Naive thymus-derived CD8-positive, alpha-beta T cell (primary cell): ENCODE measurements around the gene PXK. TPM values are rescaled to one million over a fixed set of nuclear protein-coding genes. Genes with fewer than 3 reads are reported as not detected.
A peak's percentile ranks its signal among the peaks of the same experiment; 100 is the strongest.
"Not testable (repeated sequence)": the region's sequence is repeated elsewhere in the genome, so short reads cannot be mapped to it uniquely, and the experiment has no call there.

Source experiments
- ATAC-seq, 2 donors: fragments of 150-1000 bp; cut with Tn5 transposase in 1 of 2; sonication (Bioruptor Pico), chemical (Tn5 transposase) in 1 of 2; 1 replicate in 1 of 2; 2 replicates in 1 of 2; pipeline ENCODE4 v1.10.0; 2021; ENCODE audit warnings: mild to moderate bottlenecking in 2 of 2, moderate library complexity in 2 of 2
- POLR2A ChIA-PET: fragments of 350-600 bp; sonication (Branson Sonifier 250); formaldehyde crosslinking; loops from one replicate; lab custom pipeline; 2021; ENCODE audit warnings: antibody characterized with exemption; lab: Charles Lee
- DNase-seq, 10 donors: peaks; one replicate each; pipeline versions ENCODE4 v3.0.0 to v3.0.0-alpha.2; 2020 to 2022
- H3K27ac Mint-ChIP-seq, 10 donors: one replicate each; pipeline ENCODE4 v1.8.0; 2020 to 2022; ENCODE audit warnings: mild to moderate bottlenecking in 10 of 10, mixed read lengths in 10 of 10, moderate library complexity in 4 of 10, inconsistent platforms in 1 of 10
- H3K27me3 Mint-ChIP-seq, 5 donors: one replicate each; pipeline ENCODE4 v1.8.0; 2021 to 2022; ENCODE audit warnings: mixed read lengths in 5 of 5
- H3K36me3 Mint-ChIP-seq, 3 donors: one replicate each; pipeline ENCODE4 v1.8.0; 2020 to 2022; ENCODE audit warnings: mixed read lengths in 3 of 3, mild to moderate bottlenecking in 2 of 3, inconsistent platforms in 1 of 3
- H3K4me1 Mint-ChIP-seq, 4 donors: one replicate each; pipeline ENCODE4 v1.8.0; 2021 to 2022; ENCODE audit warnings: mixed read lengths in 4 of 4
- H3K4me3 Mint-ChIP-seq, 10 donors: one replicate each; pipeline ENCODE4 v1.8.0; 2020 to 2022; ENCODE audit warnings: mild to moderate bottlenecking in 10 of 10, mixed read lengths in 10 of 10, moderate library complexity in 6 of 10, inconsistent platforms in 1 of 10
- H3K9me3 Mint-ChIP-seq, 9 donors: one replicate each; pipeline ENCODE4 v1.8.0; 2020 to 2022; ENCODE audit warnings: mixed read lengths in 9 of 9, mild to moderate bottlenecking in 3 of 9, inconsistent platforms in 1 of 9, moderate library complexity in 1 of 9
- polyA plus RNA-seq, 3 donors: library from polyadenylated mRNA; unstranded; fragments of 300-500 nt; fragmentation: Illumina TruSeq; gene quantifications; one replicate each; pipeline ENCODE4 v1.2.3, GENCODE V29; 2021
- total RNA-seq, 8 experiments: library from RNA in 2 of 8; stranded (reverse) in 2 of 8; gene quantifications; one replicate each; pipeline ENCODE4 v1.2.3 and lab custom pipeline; 2021 to 2026

Gene PXK
- total and polyA plus RNA-seq, 5 experiments from 2014 or later, result 16.3 to 26.6 (median 21.9) TPM

DNA sequence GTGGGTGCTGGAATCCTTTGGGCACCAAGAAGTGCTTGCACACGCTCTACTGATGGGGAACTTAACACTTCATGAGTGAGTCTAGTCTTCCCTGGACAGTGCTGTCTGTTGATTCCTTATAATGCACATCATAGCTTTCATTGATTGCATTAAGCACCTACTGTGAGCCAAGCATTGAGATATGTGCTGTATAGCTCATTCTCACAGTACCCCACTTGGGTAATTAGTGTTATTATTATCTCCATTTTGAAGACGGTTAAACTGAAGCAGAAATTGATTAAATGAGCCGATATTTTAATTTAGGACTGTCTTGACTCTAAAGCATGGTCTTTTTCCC lies 101.4 kb downstream of the PXK start:
- H3K4me1 Mint-ChIP-seq, result peaks cover 19 to 33% (median 30%) of the 10 kb centered on the region in 4 donors
- DNase-seq (no peak), ATAC-seq (no peak)
- H3K27me3 Mint-ChIP-seq, result no peaks in the 10 kb centered on the region
- peaks cover 0 to 27% (median 8%) of the 10 kb centered on the region in 3 donors for H3K36me3 Mint-ChIP-seq
- no peaks in the 10 kb centered on the region for H3K9me3 Mint-ChIP-seq
- H3K4me3 Mint-ChIP-seq, result peak overlapping the region; percentile 87 to 95 (median 92)
- peak overlapping the region; percentile 66 to 98 (median 94) for H3K27ac Mint-ChIP-seq
- POLR2A ChIA-PET, result interaction anchor here (0.6 to 3.1 kb wide), 5 partner anchors 10 to 1675 kb away, joined by 3 to 16 read pairs (median 9); partner anchors contain the start of genes HTD2, KCTD6 and RPP14

DNA sequence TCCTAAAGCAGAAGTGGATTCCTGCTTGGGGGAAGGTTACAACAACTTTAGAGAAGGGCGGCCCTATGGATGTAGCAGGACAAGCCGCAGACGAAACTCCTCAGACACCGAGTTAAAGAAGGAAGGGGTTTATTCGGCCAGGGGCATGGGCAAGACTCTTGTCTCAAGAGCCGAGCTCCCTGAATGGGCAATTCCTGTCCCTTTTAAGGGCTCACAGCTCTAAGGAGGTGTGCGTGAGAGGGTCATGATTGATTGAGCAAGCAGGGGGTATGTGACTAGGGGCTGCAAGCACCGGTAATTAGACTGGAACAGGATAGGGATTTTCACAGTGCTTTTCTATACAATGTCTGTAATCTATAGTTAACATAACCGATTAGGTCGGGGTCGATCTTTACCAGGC lies 101.8 kb downstream of the PXK start:
- Mint-ChIP-seq H3K4me3 (peak overlapping the region; percentile 7 to 95 (median 92)), H3K27me3 (no peaks in the 10 kb centered on the region), H3K9me3 (no peaks in the 10 kb centered on the region), H3K4me1 (peaks cover 19 to 33% (median 30%) of the 10 kb centered on the region in 4 donors), H3K36me3 (peaks cover 0 to 23% (median 8%) of the 10 kb centered on the region in 3 donors), H3K27ac (peak overlapping the region in 5 of 10 donors; percentile 53 to 97 (median 74))
- no peak for DNase-seq
- POLR2A ChIA-PET, result interaction anchor here (1.2 to 3.1 kb wide), 4 partner anchors 10 to 128 kb away, joined by 5 to 16 read pairs (median 10); partner anchors contain the start of genes HTD2, KCTD6 and RPP14
- ATAC-seq, result no peak

DNA sequence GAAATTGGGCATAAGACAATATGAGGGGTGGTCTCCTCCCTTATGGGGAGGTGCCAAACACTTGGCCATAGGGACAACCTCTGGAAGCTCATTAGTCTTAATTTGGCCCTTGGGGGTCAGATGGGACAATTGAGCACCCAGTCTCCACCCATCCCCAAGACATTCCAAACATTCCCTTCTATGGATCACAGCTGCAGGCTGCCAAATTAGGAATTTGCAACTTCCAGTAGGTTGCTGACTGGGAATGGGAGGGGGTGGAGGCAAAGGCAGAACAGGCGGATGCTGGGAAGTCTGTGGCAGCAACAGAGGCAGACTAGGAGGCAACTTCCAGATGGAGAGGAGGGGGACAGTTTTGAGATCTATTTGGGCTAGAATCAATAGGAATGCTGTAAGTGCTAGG lies 102.3 kb downstream of the PXK start:
- Mint-ChIP-seq H3K4me1 (peaks cover 19 to 33% (median 30%) of the 10 kb centered on the region in 4 donors), H3K27me3 (no peaks in the 10 kb centered on the region), H3K27ac (peak overlapping the region in 4 of 10 donors; percentile 53 to 74 (median 67)), H3K4me3 (peak overlapping the region in 5 of 10 donors; percentile 36 to 95 (median 92)), H3K36me3 (peaks cover 0 to 18% (median 8%) of the 10 kb centered on the region in 3 donors), H3K9me3 (no peaks in the 10 kb centered on the region)
- POLR2A ChIA-PET, result interaction anchor here (1.2 to 3.1 kb wide), 2 partner anchors 11 to 129 kb away, joined by 5 to 10 read pairs; partner anchors contain the start of genes HTD2 and RPP14
- no peak for ATAC-seq
- DNase-seq, result no peak

DNA sequence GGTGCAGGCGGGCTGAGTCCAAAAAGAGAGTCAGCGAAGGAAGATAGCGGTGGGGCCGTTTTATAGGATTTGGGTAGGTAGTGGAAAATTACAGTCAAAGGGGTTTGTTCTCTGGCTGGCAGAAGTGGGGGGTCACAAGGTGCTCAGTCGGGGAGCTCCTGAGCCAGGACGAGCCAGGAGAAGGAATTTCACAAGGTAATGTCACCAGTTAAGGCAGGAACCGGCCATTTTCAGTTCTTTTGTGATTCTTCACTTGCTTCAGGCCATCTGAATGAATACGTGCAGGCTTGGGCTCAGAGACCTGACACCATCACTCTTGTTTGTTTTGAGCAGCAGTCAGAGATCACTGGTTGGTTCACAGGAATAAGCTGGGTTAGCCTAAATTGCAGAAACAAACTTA lies 104.6 kb downstream of the PXK start:
- H3K36me3 Mint-ChIP-seq, H3K9me3 Mint-ChIP-seq, DNase-seq, H3K27me3 Mint-ChIP-seq, H3K4me3 Mint-ChIP-seq, ATAC-seq: not testable (repeated sequence)
- POLR2A ChIA-PET, result interaction anchor here (0.7 kb wide), 1 partner anchor 87 kb away, joined by 3 read pairs; no protein-coding TSS in a partner anchor
- peaks cover 16 to 24% (median 21%) of the 10 kb centered on the region in 4 donors for H3K4me1 Mint-ChIP-seq
- H3K27ac Mint-ChIP-seq, result peak overlapping the region in 1 of 10 donors; percentile 60

DNA sequence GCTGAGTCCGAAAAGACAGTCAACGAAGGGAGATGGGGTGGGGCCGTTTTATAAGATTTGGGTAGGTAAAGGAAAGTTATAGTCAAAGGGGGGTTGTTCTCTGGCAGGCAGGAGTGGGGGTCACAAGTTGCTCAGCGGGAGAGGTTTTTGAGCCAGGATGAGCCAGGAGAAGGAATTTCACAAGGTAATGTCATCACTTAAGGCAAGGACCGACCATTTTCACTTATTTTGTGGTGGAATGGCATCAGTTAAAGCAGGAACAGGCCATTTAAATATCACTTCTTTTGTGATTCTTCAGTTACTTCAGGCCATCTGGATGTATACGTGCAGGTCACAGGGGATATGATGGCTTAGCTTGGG lies 108.3 kb downstream of the PXK start:
- H3K4me3 Mint-ChIP-seq, POLR2A ChIA-PET, H3K4me1 Mint-ChIP-seq, H3K9me3 Mint-ChIP-seq, H3K27ac Mint-ChIP-seq, H3K36me3 Mint-ChIP-seq, H3K27me3 Mint-ChIP-seq, DNase-seq, ATAC-seq: not testable (repeated sequence)

DNA sequence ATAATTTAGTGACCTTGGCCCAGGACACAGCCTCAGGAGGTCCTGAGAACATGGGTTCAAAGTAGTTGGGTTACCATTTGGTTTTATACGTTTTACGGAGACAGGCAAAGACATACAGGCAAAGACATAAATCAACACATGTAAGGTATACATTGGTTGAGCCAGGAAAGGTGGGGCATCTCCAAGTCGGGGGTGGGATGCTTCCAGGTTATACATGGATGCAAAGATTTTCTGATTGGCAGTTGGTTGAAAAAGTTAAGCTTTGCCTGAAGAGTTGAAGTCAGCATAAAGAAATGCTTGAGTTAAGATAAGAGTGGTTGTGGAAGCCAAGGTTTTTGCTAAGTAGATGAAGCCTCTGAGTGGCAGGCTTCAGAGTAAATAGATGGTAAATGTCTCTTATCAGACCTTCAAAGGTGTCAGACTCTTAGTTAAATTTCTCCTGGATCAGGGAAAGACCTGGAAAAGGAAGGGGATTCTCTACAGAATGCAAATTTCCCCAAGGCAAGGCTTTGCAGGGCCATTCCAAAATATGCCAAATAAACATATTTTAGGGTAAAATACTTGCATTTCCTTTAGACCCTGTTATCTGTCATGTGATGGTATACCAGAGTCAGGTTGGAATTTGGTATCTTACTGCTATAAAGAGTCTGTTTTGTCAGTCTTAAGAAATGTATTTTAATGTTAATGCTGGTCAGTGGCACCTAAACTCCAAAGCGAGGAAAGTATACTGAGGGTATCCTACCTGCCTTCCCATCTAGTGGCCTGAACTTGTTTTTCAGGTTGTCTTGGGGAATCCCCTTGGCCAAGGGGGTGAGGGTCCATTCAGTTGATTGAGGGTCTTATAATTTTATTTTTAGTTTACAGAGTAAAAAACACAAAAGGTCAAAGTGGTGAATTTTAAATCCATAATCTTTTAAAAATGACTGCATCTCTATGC lies 109.1 kb downstream of the PXK start:
- ATAC-seq, result no peak
- no peak overlapping the region for H3K4me3 Mint-ChIP-seq

DNA sequence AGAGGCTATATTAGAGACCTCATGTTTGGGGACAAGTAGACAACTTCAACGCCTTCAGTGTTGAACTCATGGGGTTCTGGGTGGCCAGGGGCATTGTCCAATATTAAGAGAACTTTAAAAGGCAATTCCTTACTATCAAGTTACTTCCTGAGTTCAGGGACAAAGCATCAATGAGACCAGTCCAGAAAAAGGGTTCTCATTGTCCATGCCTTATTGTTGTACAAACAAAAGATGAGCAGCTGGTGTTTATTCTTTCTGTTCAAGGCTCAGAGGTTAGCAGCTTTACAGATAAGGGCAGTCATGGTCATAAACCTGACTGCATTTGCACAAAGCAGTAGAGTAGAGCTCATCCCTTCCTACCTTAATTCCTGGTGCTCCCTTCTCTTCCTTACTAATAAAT lies 119.5 kb downstream of the PXK start:
- Mint-ChIP-seq H3K27me3 (peaks cover 0 to 3% (median 0%) of the 10 kb centered on the region in 5 donors), H3K4me1 (peaks cover 0 to 2% (median under 1%) of the 10 kb centered on the region in 4 donors), H3K4me3 (no peak overlapping the region), H3K9me3 (peaks cover 7 to 39% (median 26%) of the 10 kb centered on the region in 9 donors), H3K36me3 (peaks cover 13 to 25% (median 19%) of the 10 kb centered on the region in 3 donors), H3K27ac (no peak overlapping the region)
- DNase-seq (no peak), ATAC-seq (no peak)
- POLR2A ChIA-PET, result no interaction called here

More for the DNA sequence above, 109.1 kb downstream of the PXK start:
- Mint-ChIP-seq H3K4me1 (no peaks in the 10 kb centered on the region), H3K27me3 (no peaks in the 10 kb centered on the region), H3K27ac (peak overlapping the region in 1 of 10 donors; percentile 40), H3K36me3 (no peaks in the 10 kb centered on the region), H3K9me3 (no peaks in the 10 kb centered on the region)
- POLR2A ChIA-PET, result no interaction called here
- DNase-seq, result no peak

DNA sequence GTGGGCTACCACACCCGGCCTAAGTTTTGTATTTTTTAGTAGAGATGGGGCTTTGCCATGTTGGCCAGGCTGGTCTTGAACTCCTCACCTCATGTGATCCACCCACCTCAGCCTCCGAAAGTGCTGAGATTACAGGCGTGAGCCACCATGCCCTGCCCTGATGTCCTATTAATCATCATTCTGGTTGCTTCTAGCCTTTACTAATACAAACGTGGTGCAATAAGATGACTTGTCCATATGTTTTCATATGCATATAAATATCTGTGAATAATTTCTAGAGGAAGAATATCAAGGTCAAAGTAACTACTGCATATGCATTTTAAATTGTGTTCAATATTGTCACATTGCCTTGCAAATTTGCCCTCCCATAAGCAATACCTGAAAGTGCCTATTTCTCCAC lies 126.5 kb downstream of the PXK start:
- POLR2A ChIA-PET, result no interaction called here
- peaks cover 0 to 1% (median 0%) of the 10 kb centered on the region in 5 donors for H3K27me3 Mint-ChIP-seq
- no peak for DNase-seq
- H3K27ac Mint-ChIP-seq, result no peak overlapping the region
- no peak overlapping the region for H3K4me3 Mint-ChIP-seq
- peaks cover 2 to 12% (median 8%) of the 10 kb centered on the region in 4 donors for H3K4me1 Mint-ChIP-seq
- H3K36me3 Mint-ChIP-seq, result peaks cover 11 to 25% (median 14%) of the 10 kb centered on the region in 3 donors
- peaks cover 0 to 30% (median 15%) of the 10 kb centered on the region in 9 donors for H3K9me3 Mint-ChIP-seq
- no peak for ATAC-seq

DNA sequence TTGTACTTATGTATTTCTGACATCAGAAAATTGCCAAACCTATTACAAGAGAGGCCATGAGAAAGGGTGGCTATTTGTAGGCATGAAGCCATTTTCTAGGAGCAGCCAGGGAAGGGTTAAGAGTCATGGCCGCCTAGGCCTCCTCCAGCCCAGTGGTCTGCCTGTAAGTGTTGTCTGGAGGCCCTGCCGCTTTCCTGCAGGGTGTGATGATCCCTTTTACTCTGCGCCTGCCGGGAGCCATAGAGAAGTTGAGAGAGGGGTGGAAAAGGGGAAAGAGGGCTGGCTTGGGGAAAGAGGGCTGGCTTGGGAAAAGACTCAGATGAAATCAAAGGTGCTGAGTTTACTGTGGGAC lies 130.1 kb downstream of the PXK start:
- POLR2A ChIA-PET, result no interaction called here
- peaks cover 2 to 13% (median 8%) of the 10 kb centered on the region in 4 donors for H3K4me1 Mint-ChIP-seq
- peak overlapping the region in 1 of 10 donors; percentile 11 for H3K27ac Mint-ChIP-seq
- DNase-seq (no peak), ATAC-seq (no peak)
- H3K27me3 Mint-ChIP-seq, result peaks cover 0 to 1% (median 0%) of the 10 kb centered on the region in 5 donors
- H3K36me3 Mint-ChIP-seq, result no peaks in the 10 kb centered on the region
- H3K9me3 Mint-ChIP-seq, result peaks cover 0 to 5% (median 0%) of the 10 kb centered on the region in 9 donors
- peak overlapping the region in 1 of 10 donors; percentile 47 for H3K4me3 Mint-ChIP-seq

DNA sequence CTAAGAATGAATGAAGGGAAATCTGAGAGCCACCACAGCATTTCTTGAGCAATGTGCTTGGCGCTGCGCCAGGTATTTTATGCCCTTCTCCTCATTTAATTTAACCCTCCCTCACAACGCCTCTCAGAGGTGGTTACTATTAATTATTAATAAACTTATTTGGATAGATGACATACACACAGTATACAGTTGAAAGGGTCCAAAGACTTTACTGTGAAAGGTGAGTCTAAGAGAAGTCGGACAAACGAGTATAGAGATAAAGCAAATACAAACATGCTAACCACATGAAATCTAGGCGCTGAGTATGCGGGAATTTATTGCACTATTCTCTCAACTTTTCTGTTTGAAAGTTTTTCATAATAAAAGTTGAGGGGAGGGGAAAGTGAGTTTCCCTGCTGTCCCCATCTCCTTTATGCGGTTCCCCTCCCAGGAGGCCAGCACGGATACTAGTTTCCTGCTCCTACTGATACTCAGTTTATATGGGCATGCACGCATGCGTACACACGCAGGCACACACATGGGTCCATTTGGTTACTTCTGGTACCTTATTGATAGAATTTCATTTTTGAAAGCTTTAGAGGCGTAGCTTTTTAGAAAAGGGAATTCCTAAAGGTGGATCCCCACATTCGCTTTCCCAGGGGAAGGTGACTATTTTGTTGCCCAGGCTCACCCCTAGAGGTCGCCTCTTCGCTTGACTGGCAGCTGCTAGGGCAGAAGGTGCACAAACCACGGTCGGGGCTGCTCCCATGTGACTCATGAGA lies 130.7 kb downstream of the PXK start:
- H3K27me3 Mint-ChIP-seq, result peaks cover 0 to 1% (median 0%) of the 10 kb centered on the region in 5 donors
- H3K36me3 Mint-ChIP-seq, result no peaks in the 10 kb centered on the region
- H3K9me3 Mint-ChIP-seq, result peaks cover 0 to 3% (median 0%) of the 10 kb centered on the region in 9 donors
- peak overlapping the region in 3 of 10 donors; percentile 11 to 48 (median 11) for H3K27ac Mint-ChIP-seq
- peak overlapping the region in 9 of 10 donors; percentile 15 to 61 (median 44) for H3K4me3 Mint-ChIP-seq
- ATAC-seq (peak; percentile 91 to 98), DNase-seq (peak; percentile 25 to 75 (median 52))
- POLR2A ChIA-PET, result interaction anchor here (0.7 kb wide), 1 partner anchor 52 kb away, joined by 3 read pairs; no protein-coding TSS in a partner anchor
- peaks cover 2 to 13% (median 8%) of the 10 kb centered on the region in 4 donors for H3K4me1 Mint-ChIP-seq

DNA sequence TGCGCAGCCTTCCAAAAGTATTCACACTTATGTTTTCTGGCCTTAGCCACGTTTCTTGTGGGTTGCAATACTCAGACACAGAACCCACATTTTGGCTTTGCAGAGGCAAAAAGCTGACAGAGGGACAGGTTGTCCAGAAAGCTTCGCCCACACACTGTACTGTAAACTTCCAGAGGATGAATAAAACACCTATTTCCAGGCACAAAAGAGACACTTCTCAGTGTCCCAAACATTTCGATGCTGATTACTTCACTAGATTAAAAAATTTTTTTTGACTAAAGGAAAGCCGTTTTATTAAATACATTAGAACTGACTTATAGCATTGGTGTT lies 131.2 kb downstream of the PXK start:
- Mint-ChIP-seq H3K9me3 (no peaks in the 10 kb centered on the region), H3K4me1 (peaks cover 2 to 13% (median 8%) of the 10 kb centered on the region in 4 donors), H3K36me3 (no peaks in the 10 kb centered on the region), H3K27ac (peak overlapping the region in 2 of 10 donors; percentile 11 to 48), H3K27me3 (peaks cover 0 to 1% (median 0%) of the 10 kb centered on the region in 5 donors), H3K4me3 (peak overlapping the region in 9 of 10 donors; percentile 15 to 61 (median 38))
- ATAC-seq (no peak), DNase-seq (no peak)
- POLR2A ChIA-PET, result interaction anchor here (0.7 kb wide), 1 partner anchor 52 kb away, joined by 3 read pairs; no protein-coding TSS in a partner anchor

DNA sequence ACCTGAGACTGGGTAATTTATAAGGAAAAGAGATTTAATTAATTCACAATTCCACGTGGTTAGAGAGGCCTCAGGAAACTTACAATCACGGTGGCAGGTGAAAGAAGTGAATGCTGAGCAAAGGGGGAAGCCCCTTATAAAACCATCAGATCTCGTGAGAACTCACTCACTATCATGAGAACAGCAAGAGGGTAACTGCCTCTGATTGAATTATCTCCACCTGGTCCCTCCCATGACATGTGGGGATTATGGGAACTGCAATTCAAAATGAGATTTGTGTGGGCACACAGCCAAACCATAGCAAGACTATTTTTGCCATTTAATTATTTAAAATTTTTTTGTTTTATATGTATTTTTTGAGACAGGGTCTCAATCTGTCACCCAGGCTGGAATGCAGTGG lies 132.2 kb downstream of the PXK start:
- Mint-ChIP-seq H3K27ac (no peak overlapping the region), H3K4me1 (peaks cover 2 to 14% (median 8%) of the 10 kb centered on the region in 4 donors), H3K4me3 (no peak overlapping the region), H3K36me3 (no peaks in the 10 kb centered on the region), H3K9me3 (no peaks in the 10 kb centered on the region), H3K27me3 (peaks cover 0 to 1% (median 0%) of the 10 kb centered on the region in 5 donors)
- peak in 1 of 2 donors; percentile 33 for ATAC-seq
- DNase-seq, result no peak
- POLR2A ChIA-PET, result no interaction called here
